DMS114 treated with DMSO at 0.1 percent for 48 hours (cell line): ENCODE results near the gene RARB.

ENCODE experiments used
- DNase-seq: peaks from one replicate; lab custom pipeline; 2025; ENCODE audit not compliant: unreplicated experiment; lab: John Stamatoyannopoulos, UW

RARB gene

DNA sequence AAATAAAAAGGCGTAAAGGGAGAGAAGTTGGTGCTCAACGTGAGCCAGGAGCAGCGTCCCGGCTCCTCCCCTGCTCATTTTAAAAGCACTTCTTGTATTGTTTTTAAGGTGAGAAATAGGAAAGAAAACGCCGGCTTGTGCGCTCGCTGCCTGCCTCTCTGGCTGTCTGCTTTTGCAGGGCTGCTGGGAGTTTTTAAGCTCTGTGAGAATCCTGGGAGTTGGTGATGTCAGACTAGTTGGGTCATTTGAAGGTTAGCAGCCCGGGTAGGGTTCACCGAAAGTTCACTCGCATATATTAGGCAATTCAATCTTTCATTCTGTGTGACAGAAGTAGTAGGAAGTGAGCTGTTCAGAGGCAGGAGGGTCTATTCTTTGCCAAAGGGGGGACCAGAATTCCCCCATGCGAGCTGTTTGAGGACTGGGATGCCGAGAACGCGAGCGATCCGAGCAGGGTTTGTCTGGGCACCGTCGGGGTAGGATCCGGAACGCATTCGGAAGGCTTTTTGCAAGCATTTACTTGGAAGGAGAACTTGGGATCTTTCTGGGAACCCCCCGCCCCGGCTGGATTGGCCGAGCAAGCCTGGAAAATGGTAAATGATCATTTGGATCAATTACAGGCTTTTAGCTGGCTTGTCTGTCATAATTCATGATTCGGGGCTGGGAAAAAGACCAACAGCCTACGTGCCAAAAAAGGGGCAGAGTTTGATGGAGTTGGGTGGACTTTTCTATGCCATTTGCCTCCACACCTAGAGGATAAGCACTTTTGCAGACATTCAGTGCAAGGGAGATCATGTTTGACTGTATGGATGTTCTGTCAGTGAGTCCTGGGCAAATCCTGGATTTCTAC is at the start of gene RARB:
Gene RARB, plus strand, starts transcription at position 322 of the 847 bp plus-strand sequence. Its CDS starts 469 bp downstream, at position 791.
- peak; percentile 88 for DNase-seq

DNA sequence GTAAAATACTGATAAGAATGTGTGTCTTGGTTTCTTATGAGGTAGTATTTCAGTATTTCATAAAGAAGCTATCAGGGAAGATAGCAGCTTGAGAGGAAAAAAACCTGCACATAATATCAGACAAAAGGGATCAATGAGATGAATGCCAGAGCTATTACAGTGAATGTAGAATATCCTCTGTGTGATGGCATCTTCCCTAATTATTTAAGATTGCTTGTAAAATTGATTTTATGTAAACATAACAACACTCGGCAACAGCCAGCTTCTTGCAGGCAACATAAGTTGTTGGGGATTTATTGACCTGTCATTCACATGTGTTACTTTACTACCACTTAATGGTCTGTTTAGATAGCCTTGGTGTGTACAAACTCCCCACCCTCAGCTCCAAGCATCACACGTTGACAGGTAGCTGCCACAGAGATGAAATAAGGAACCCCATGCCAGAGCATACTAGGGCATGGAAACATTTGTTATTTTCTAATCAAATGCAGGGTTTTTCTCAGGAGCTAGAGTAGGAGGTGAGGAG is 49.2 kb upstream of the RARB start:
- DNase-seq: no peak

DNA sequence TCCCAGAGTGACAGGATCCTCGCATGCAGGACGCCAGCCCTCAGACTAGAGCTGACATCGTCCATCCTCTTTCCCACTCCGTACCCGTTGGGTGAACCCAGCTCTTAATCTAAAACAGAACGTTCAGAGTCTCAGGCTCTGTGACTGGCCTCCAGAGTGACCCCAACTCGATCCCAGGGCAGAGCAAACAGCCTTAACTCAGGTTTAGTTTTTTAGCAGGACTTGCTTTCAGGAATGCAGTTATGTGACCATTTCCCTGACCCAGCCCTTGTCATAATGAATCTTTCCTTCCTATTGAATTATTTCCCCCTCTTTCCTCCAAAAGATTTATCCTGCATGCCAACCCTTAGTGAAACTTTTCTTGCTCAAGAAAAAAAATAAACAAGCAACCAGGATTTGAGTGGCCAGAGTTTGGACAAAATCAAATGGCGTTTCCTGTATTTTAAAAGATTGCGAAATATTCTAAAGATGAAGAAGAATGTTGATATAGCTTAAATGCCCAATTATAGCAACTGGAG is 47.8 kb upstream of the RARB start:
- peak; percentile 5 for DNase-seq

DNA sequence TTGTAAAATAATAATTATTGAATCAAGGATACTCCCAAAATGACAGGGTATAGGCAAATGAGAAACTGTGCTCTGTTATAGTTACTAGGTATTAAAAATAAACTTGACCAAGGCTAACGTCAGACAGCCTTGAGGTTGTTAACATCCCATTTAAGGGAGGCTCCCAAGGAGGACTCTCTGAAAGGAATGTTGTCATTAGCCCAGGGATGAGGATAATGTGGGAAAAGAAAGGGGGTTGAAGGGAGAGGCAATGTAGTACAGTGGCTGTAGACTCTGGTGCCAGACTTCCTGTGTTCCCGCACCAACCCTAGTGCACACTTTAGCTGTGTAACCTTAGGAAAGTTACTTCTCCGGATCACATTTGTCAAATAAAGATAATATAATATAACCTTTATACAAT is 47.0 kb upstream of the RARB start:
- no peak for DNase-seq

DNA sequence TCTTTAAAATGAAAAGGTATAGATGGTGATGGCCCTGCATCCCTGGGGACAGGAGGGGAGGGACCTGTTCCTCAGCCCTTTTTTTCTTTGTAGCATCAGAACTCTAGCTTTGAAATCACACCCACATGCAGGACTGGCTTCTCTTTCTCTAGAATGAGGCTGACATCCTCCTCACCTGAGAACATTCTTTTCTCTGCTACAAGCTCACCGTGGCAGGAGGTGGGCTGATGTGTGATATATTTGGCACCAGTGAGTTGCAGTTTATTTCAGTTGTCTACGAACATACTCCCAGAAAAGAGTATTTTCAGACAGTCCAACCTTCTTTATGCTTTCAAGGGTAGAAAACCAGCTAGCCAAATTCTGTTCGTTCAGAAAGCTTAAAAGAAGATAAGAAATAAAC is 43.6 kb upstream of the RARB start:
- DNase-seq: no peak

DNA sequence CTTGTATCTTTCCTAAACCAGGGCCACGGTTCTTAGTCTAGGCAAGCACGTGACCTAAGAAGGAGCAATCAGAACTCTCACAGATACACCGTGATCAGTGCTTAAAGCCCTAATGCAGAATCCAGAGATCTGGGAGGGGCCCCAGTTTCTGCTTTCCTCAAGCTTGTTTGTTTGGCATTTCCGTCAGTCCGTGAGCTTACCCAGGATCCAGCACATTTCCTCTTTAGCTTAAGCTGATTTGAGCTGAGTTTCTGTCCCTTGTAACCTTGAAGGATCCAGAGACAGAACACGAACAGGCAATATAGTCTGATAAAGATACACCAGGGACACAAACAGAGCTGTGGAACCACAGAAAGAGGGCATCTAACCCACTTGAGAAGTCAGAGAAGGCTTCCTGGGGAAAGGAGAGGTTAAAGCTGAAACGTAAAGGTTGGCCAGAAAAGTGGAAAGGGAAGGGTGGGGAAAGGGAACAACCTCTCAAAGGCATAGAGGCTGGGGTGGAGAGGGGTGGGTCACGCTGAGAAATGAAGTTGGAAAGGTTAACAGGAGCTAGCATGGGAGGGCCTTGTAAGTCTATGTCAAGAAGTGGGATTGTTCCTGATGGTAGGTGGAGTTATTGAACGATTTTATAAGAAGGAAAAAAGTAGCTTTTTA is 42.1 kb upstream of the RARB start:
- DNase-seq: no peak

DNA sequence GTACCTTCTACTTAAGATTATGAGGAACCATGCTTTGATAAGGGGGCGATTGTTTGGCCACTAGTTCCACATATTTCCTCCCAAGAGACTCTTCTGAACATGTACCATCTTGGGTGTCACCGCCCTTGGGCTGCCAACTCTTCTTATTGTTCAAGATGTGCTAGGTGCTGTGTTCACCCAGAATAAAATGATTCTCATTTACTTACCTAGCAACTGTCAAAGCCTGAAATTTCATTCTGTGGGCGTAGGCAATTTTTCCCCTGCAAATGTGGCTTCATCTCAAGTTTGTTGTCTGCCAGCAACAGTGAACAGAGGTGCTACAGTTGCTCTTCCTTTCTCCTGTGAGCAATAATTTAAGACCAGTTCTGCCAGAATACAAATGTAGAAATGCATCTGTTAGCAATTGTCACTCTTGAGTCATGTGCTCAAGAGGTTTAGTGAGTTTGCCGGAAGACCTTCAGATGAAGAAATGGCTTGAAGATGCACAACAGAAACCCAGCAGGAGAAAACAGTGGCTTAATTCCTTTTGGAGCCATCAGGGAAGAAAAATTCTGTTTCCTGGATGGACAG is 41.3 kb upstream of the RARB start:
- no peak for DNase-seq

DNA sequence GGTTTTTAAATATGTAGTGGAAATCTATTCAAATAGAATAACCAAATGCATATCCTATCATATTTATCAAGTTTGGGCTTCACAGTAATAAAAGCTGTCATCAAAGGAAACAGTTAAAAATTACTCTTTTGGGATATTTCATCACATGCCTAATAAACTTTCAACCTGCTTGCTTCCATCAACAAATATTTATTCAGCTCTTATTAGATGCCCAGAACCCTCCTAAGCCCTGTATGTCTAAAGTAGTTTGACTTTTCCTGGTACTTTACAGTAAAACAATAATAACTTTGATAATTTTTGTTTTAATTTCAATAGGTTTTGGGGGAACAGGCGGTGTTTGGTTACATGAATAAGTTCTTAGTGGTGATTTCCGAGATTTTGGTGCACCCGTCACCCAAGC is 37.5 kb upstream of the RARB start:
- no peak for DNase-seq

DNA sequence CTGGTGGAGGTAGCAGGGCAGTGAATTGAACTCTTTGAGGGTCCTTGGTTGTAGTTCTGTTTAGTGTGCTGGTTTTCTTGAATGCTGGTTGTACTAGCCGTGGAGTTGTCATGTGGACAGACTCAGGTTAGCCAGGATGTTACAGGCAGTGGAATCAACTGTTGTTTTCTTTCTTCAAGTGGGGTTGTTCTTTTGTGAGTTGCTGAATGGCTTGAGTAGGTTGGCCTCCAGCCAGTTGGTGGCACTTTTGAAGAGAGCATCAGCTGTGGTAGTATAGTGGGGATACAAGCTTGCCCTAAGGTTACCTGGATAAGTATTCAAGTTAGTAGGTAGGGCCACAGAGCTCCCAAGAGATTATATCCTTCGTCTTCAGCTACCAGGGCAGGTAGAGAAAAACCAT is 31.8 kb upstream of the RARB start:
- no peak for DNase-seq

DNA sequence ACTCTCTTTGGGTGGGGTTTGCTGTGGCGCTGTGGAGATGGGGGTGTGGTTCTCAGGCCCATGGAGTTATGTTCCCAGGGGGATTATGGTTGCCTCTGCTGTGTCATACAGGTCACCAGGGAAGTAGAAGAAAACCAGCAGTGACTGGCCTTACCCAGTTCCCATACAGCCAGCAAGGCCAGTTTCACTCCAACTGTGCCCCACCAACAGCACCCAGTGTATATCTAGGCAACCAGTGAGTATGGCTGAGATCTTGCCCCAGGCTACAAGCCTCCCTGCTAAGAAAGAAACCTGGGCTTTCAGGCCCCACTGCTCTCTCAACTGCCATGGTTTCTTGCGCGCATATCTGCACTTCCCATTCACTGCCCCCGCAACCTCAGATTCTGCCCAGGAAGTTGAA is 31.4 kb upstream of the RARB start:
- no peak for DNase-seq

DNA sequence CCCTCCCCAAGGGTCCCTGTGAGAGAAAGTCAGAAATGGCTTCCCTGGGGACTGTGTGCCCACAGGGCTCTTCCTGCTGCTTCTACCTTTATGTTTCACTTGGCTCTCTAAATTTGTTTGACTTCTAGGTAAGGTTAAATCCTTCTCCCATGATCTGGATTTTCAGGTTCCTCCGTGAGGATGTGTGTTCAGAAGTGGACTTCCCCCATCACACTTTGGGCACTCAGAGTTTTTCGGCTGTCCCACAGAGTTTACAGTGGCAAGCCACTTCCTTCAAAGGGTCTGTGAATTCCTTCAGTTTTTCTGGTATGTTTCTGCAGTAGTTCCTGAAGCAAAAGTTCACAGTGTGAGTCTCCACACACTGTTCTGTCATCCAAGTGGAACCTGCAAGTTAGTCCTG is 30.9 kb upstream of the RARB start:
- no peak for DNase-seq

DNA sequence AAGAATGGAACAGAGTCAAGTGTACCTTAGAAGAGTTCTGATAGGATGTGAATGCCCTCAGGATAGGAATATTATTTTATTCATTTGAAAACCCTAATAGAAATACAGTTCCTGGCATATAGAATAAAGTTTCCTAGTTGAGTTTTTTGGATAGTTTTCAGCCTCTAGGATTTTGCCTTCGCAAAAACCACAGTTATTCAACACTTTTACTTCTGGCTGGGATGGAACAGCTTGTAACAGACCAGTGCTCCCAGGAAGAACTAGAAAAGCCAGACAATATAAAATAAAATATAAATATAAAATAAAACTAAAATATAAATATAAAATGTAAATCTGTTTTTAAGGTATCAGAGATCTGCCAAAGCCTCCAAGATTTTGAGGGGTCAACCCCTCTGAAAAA is 27.5 kb upstream of the RARB start:
- DNase-seq: no peak

DNA sequence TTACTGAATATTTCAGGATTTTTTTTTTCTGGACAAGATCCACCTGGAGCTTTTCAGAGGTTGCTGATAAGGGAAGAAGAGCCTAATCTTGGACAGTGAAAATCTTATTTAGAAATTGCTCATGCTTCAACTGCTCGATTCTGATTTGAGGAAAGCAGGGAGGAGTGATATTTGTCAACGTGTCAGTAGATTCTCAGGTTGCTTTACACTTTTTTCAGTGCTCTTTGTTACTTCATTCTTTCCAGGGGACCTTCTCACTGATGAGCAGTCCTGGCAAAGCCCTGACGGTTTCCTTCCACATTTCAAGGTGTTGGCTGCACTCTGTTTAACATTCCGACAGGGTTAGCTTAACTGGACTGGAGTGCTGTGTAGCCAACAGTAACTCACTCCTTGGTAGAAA is 24.1 kb upstream of the RARB start:
- no peak for DNase-seq

DNA sequence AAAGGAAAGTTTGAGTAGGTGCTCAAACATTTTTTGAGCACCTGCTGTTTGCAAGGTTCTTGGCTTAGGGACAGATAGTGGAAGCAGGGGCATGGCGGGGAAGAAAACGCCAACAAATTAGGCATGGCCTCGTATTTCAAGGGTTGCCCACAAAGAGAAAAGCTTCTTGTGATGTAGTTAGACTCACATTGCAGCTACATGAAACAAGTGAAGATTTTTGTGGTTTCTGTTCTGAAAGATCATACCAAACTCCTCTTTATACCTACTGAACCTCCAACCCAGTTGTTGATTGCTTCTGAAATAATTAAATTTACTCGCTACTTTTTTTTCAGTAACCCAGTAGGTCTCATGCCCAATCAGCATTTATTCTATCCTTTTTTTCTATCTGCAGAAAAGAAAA is 23.5 kb upstream of the RARB start:
- no peak for DNase-seq

DNA sequence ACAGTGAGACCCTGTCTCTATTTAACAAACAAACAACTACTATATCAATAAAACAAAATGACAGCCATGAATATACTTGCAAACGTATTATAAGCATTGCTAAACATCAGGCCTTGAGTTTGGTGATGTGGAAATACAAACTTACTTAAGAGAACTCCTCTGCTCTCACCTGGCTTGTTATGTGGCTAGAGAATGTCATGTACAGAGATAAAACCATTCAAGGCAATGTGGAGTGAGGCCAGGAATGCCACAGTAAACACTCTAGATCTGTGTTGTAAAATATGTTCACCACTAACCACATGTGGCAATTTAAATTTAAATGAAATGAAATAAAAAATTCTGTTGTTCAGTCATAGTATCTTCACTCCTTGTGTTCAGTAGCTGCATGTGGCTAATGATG is 22.7 kb upstream of the RARB start:
- no peak for DNase-seq

DNA sequence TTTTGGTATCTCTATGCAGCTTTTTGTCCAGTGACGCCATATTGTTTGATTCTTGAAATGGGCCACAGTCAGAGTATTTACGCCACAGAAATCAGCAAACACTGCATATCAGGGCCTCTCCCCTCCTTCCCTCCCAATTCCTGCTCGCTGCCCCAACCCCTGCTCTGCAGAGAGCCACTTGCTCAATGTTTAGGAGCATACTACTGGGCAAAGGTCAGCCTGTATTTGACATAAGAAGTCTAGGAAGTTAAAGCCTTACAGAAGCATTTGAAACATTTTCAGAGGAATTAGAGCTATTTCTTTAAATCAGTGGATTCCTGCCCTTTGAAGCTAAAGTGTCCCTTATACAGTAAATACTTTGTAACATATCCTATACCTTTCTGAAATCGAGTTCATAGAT is 17.4 kb upstream of the RARB start:
- DNase-seq: no peak

DNA sequence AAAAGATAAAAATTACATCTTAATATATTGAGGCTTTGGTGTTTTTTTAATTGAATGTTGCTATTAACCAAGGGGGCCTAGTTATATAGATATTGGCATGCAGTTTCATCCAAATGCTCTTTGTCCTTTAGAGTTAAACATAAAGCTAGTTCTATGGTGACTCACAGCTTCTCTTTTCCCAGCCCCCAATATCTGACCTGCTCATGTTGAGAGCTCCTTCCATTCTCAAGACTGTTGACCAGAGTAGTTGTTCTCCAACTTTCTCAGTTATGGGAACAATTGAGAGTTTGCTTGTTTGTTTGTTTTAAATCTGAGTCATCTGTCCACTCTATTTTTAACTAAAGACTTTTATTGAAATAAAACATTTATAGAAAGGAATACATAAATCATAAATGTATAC is 15.8 kb upstream of the RARB start:
- no peak for DNase-seq

DNA sequence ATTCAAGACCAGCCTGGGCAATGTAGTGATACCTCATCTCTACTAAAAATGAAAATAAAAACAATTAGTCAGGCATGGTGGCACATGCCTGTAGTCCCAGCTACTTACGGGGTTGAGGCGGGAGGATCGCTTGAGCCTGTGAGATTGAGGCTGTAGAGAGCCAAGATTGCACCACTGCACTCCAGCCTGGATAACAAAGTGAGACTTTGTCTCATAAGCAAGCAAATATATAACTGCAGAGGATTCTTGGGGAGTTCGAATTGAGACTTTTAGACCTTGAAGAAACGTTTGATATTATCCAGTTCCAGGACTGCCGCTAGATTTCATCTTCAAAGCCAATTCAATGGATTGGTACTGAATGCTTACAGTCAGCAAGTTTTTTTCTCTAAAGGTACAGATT is 11.9 kb upstream of the RARB start:
- DNase-seq: no peak

DNA sequence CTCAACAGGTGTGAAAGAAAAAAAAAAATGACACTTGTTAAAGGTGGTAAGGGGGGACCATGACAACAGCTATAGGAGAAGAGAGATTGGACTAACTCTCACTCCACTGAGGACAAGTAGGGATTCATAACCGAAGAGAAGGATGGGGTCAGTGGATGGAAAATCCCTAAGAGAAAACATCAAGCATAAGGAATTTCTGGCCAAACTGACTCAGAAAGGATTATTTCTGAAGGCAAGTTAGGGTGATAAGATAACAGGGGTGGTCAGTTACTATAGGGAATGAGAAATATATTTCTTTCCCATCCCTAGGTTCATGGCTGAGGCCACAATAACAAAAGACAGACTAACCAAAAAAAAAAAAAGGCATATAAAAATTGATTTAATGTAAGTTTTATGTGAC is 9.5 kb upstream of the RARB start:
- no peak for DNase-seq

DNA sequence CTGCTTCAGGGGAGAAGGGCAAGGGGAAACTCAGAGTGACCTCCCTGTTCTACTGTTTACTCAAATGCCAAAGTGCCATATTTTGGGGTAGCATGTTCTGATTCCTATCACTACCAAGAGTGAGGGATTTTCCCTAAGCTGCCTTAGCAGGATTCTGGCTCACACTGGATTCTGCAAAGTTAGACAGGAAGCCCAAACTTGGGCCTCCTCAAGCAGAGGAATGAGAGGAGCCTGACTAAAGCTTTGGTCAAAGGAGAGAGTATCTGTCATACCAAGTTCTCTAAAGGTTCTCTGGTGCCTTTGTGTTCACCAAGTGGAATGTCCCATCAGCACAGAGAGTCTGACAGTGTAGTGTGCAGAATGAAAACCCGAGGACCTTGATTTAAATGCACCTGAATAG is 8.8 kb upstream of the RARB start:
- no peak for DNase-seq

DNA sequence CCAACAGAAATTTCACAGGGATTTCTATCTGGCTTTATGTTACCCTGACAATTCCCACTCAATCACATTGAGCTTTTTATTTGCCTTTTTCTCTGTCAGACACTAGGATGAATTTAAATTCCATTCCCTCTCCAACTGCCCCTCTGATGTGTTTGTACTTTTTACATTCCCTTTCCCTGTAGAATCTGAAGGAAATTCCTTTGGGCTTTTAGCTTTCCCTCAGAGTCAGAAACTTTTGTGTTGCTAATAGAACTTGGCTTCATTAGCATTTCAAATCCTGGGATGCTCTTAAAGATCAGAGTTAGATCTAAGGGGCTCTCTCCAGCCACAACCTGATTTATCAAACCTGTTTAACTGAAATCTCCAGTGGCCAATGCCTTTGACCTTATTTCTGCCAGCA is 7.9 kb upstream of the RARB start:
- no peak for DNase-seq

DNA sequence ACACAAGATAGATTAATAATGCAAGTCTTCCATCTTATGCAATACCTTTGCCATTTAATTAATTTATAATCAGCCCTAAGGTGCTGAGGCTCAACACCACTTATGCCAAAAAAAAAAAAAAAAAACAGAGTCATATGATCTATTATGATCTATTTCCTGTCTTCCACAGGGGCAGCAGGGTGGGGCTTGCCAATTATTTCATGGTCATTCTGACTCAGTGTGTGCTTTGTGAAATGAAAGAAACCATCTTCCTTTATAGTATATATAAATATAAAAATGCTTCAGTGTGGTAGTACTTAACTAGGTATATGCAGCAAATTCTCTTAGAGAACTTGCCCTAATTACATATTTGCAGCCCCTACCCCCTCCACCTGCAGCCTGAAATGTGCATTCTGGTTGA is 7.2 kb upstream of the RARB start:
- DNase-seq: no peak
